GM12874 (cell line): Measurements from ENCODE around the gene COL9A3.

Source experiments
- TF ChIP-seq, protein P1 (sequence below): IDR thresholded peaks from 2 replicates; pipeline ENCODE4 v1.5.1; 2011; ENCODE audit warnings: low read depth, mild to moderate bottlenecking, control low read depth, low read length, moderate library complexity; ENCODE audit not compliant: insufficient read depth

COL9A3 gene

DNA sequence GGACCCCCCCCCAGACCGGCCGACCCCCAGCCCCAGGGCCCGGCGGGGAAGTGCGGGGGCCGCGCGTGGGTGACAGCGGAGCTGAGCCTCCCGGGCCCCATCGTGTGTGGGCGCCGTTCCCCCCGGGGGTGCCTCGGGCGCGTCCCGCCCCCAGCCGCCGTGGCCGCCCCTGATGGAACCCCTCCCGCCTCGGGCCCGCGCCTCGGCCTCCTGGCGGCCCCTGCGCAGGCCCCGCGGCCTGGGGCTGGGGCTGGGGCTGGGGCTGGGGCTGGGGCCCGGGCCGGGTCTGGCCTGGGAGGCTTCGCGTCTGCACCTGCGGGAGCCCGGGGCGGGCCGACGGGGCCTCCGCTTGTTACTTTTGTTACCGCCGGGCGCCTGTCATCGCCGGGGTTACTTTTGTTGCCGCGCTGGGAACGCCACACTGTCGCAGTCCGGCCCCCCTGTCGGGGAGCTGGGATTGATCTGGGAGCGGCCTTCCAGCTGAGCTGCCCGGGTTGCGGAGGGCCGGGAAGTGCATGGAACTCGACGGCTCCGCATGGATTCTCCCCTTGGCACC, 11.6 kb upstream of the COL9A3 start:
- TF ChIP-seq, protein P1, sequence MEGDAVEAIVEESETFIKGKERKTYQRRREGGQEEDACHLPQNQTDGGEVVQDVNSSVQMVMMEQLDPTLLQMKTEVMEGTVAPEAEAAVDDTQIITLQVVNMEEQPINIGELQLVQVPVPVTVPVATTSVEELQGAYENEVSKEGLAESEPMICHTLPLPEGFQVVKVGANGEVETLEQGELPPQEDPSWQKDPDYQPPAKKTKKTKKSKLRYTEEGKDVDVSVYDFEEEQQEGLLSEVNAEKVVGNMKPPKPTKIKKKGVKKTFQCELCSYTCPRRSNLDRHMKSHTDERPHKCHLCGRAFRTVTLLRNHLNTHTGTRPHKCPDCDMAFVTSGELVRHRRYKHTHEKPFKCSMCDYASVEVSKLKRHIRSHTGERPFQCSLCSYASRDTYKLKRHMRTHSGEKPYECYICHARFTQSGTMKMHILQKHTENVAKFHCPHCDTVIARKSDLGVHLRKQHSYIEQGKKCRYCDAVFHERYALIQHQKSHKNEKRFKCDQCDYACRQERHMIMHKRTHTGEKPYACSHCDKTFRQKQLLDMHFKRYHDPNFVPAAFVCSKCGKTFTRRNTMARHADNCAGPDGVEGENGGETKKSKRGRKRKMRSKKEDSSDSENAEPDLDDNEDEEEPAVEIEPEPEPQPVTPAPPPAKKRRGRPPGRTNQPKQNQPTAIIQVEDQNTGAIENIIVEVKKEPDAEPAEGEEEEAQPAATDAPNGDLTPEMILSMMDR, result no peak

DNA sequence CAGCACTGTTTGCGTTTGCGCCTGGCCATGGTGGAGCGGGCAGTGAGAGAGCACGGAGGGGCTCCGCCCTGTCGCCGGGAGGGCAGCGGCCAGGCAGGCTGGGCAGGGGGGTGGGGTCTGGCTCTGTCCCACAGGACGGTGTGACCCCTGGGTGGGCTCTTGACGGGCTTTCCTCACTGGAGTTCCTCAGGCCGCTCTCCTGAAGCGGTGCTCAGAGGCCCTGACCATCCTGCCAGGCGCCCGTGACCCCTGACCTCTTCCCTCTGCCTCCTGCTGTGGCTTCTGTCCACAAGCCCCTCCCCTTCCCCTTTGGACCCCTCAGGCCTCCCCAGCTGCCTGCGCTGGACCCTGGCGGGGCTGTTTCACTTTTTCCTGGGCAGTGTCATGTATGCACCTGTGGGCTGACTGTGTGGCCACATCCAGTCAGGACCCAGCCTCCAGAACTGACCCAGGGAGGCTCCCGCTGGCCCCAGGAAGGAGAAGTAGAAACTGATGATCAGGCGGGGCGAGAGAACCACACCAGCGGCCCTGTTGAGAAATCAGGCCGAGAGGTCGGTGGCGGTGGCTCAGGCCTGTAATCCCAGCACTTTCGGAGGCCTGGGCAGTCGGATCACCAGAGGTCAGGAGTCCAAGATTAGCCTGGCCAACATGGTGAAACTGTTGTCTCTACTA, 11.0 kb upstream of the COL9A3 start:
- TF ChIP-seq, protein P1, result no peak

GRCh38 chr20:62806383-62807050, 10.3 kb upstream of the COL9A3 start:
- TF ChIP-seq, protein P1, result no peak

DNA sequence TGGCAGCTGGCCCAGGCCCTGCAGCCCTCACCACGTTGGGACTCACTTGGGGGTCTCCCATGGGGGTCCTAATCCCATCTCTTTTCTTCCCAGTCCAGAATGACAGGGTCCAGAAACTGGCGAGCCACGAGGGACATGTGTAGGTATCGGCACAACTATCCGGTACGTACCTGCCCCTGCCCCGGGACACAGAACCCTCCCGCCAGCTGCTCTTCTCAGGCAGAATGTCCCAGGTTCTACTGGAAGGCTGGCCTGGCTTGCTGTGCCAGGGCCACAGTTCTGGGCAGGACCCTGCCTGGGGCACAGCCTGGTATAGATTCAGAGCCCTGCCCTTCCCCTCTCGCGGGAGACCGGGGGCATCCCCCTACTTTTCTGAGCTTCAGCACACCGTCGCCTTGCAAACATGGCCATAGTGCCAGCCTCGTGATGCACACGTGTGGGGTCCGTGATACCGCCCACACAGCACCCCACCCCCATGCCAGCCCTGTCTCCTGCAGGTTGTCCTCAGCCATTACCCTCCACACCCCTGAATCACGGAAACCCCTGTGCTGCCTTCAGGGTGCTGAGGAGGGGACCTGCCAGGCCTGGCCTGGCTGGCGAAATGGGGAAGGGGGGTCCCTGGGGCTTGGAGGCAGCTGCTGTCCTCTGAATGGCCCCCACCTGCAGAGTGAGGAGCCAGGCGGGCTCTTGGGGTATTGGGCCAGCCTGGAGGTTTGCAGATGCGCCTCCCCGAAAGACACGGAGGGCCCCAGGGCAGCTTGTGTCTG, 9.2 kb upstream of the COL9A3 start:
- TF ChIP-seq, protein P1, result no peak

GRCh38 chr20:62808211-62808865, 8.5 kb upstream of the COL9A3 start:
- TF ChIP-seq, protein P1, result peak; percentile 91

GRCh38 chr20:62809530-62810428, 7.1 kb upstream of the COL9A3 start:
- TF ChIP-seq, protein P1, result no peak
